ENCODE results near the gene ZNF33A. TPM values are rescaled to one million over a fixed set of nuclear protein-coding genes. Genes with fewer than 3 reads are reported as not detected.

The ZNF33A gene
- polyA plus RNA-seq, 3 donors = 33.9 to 54.9 (median 49.9) TPM

Other genes starting within 250 kb of the ZNF33A start
- 10 to 100 TPM; 31.5 to 44.2 (median 34.5) TPM for gene ZNF248, start 153.1 kb upstream of the ZNF33A start, polyA plus RNA-seq (ENCODE audit: insufficient read length in 3 of 3)
- 10 to 100 TPM; 10.5 to 14.0 (median 12.6) TPM for gene ZNF25, start 34.0 kb upstream of the ZNF33A start, polyA plus RNA-seq (ENCODE audit: insufficient read length in 3 of 3)
- gene ZNF37A, start 83.7 kb downstream of the ZNF33A start, polyA plus RNA-seq (ENCODE audit: insufficient read length in 3 of 3) = 10 to 100 TPM; 15.5 to 20.3 (median 20.1) TPM